ENCODE measurements around the gene CD37.

DNA sequence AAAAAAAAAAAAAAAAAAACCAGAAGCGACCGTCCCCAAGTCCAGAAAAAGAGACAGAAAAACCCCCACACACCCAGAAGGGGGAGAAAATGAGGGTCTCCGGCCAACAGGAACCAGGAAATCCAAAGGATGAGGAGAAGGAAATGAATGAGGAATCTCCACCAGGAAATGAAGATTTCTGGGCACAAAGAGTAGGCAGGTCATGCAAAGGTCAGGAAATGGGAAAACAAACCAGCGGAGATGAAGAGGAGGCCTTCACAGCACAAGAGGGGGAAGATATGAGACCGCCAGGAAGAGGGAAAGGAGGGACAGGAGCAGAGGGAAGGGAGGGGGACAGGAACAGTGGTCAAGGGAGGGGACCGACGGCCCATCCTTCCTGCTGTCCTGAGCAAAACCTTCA is 21.2 kb downstream of the CD37 start:
- TF ChIP-seq, protein P1, sequence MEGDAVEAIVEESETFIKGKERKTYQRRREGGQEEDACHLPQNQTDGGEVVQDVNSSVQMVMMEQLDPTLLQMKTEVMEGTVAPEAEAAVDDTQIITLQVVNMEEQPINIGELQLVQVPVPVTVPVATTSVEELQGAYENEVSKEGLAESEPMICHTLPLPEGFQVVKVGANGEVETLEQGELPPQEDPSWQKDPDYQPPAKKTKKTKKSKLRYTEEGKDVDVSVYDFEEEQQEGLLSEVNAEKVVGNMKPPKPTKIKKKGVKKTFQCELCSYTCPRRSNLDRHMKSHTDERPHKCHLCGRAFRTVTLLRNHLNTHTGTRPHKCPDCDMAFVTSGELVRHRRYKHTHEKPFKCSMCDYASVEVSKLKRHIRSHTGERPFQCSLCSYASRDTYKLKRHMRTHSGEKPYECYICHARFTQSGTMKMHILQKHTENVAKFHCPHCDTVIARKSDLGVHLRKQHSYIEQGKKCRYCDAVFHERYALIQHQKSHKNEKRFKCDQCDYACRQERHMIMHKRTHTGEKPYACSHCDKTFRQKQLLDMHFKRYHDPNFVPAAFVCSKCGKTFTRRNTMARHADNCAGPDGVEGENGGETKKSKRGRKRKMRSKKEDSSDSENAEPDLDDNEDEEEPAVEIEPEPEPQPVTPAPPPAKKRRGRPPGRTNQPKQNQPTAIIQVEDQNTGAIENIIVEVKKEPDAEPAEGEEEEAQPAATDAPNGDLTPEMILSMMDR (IDR thresholded peaks at IDR 0.05): no peak
- TF ChIP-seq EP300 (IDR thresholded peaks at IDR 0.05) (no peak), POLR2A (IDR thresholded peaks at IDR 0.05) (no peak)

All from ovary (tissue), 3 donors.